Activated B cell treated with CpG ODN at 0.5 μM for 24 hours (primary cell): Measurements from ENCODE around the gene CTIF. TPM values are rescaled to one million over a fixed set of nuclear protein-coding genes. Genes with fewer than 3 reads are reported as not detected.

ENCODE experiments used
- ATAC-seq: fragments of 200-7000 bp; cut with Tn5 transposase; one replicate; pipeline ENCODE4 v1.10.0; 2021; ENCODE audit warnings: low read depth, mild to moderate bottlenecking, moderate library complexity
- CTCF ChIA-PET: fragments of 350-600 bp; sonication (Branson Sonifier 250); formaldehyde crosslinking; loops from one replicate; lab custom pipeline; 2021; ENCODE audit warnings: antibody characterized with exemption; lab: Charles Lee
- POLR2A ChIA-PET: fragments of 350-600 bp; sonication (Branson Sonifier 250); formaldehyde crosslinking; loops from one replicate; lab custom pipeline; 2021; ENCODE audit warnings: antibody characterized with exemption; lab: Charles Lee
- DNase-seq: peaks from one replicate; pipeline ENCODE4 v3.0.0; 2022
- H3K27ac Mint-ChIP-seq: one replicate; pipeline ENCODE4 v1.8.0; 2020; ENCODE audit warnings: mixed read lengths
- H3K27me3 Mint-ChIP-seq: one replicate; pipeline ENCODE4 v1.8.0; 2021; ENCODE audit warnings: mixed read lengths
- H3K36me3 Mint-ChIP-seq: one replicate; pipeline ENCODE4 v1.8.0; 2021; ENCODE audit warnings: low read depth, mixed read lengths
- H3K4me1 Mint-ChIP-seq: one replicate; pipeline ENCODE4 v1.8.0; 2021; ENCODE audit warnings: mixed read lengths
- H3K4me3 Mint-ChIP-seq: one replicate; pipeline ENCODE4 v1.8.0; 2020; ENCODE audit warnings: mild to moderate bottlenecking, mixed read lengths
- H3K9me3 Mint-ChIP-seq: one replicate; pipeline ENCODE4 v1.8.0; 2020; ENCODE audit warnings: mixed read lengths
- intact Hi-C: fragments of 100-400 bp; cut with micrococcal nuclease; formaldehyde crosslinking; loops from one replicate; pipeline ENCODE4 v1.15.1; 2024
- total RNA-seq: library from RNA; stranded (reverse); gene quantifications from 2 replicates; pipeline ENCODE4 v1.2.3, GENCODE V29; 2022
- TF ChIP-seq, protein P1 (sequence below): fragments of 200-600 bp; IDR thresholded peaks from one replicate; pipeline ENCODE4 v1.8.0; 2022; ENCODE audit warnings: antibody characterized with exemption, mild to moderate bottlenecking

CTIF gene
- total RNA-seq, 1 donor from 2014 or later = 9.3 TPM

DNA sequence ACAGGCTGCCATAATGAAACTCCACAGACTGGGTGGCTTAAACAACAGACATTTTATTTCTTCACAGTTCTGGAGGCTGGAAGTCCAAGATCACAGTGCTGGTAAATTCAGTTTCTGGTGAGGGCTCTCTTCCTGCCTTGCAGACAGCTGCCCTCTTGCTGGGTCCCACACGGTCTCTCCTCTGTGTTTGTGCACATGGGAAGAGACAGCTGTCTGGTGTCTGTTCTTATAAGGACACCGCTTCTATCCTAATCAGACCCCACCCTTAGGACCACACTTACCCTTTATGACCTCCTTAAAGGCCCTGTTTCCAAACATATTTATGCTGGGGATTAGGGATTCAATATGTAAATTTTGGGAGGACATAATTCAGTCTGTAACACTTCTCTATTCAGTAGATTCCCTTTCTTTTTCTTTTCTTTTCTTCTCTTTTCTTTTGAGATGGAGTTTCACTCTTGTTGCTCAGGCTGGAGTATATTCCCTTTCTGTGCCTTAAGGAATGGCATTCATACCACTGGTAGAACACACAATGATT, 18.9 kb downstream of the CTIF start:
- H3K27me3 Mint-ChIP-seq = no peaks in the 10 kb centered on the region

DNA sequence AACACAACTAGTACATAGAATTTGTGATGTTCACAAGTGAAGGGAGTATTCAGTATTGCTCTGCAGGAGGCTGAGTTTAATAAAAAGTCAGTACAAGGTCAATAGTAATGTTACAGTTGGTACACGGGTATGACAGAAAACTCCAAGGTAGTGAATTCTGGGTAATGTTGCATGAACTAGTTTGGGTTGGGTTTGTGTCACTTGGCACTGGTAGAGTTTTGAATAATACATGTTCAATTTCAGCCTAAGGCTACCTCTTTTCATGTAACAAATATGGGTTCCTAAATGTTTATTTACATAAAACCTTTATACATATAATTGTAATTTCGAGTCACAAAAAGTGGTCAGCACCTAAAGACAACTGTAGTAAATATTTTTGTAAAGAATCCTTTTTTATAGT, 19.4 kb downstream of the CTIF start:
- ATAC-seq (no peak), DNase-seq (no peak)
- H3K36me3 Mint-ChIP-seq = no peaks in the 10 kb centered on the region
- POLR2A ChIA-PET = no interaction called here
- H3K4me1 Mint-ChIP-seq = no peaks in the 10 kb centered on the region
- H3K4me3 Mint-ChIP-seq = no peak overlapping the region
- intact Hi-C loops = no loop called here
- H3K9me3 Mint-ChIP-seq = no peaks in the 10 kb centered on the region
- CTCF ChIA-PET = no interaction called here
- H3K27ac Mint-ChIP-seq = no peak overlapping the region
- no peaks in the 10 kb centered on the region for H3K27me3 Mint-ChIP-seq
- TF ChIP-seq, protein P1, sequence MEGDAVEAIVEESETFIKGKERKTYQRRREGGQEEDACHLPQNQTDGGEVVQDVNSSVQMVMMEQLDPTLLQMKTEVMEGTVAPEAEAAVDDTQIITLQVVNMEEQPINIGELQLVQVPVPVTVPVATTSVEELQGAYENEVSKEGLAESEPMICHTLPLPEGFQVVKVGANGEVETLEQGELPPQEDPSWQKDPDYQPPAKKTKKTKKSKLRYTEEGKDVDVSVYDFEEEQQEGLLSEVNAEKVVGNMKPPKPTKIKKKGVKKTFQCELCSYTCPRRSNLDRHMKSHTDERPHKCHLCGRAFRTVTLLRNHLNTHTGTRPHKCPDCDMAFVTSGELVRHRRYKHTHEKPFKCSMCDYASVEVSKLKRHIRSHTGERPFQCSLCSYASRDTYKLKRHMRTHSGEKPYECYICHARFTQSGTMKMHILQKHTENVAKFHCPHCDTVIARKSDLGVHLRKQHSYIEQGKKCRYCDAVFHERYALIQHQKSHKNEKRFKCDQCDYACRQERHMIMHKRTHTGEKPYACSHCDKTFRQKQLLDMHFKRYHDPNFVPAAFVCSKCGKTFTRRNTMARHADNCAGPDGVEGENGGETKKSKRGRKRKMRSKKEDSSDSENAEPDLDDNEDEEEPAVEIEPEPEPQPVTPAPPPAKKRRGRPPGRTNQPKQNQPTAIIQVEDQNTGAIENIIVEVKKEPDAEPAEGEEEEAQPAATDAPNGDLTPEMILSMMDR = no peak

More for the DNA sequence above, 18.9 kb downstream of the CTIF start:
- Mint-ChIP-seq H3K9me3 (no peaks in the 10 kb centered on the region), H3K4me3 (no peak overlapping the region), H3K27ac (no peak overlapping the region), H3K4me1 (no peaks in the 10 kb centered on the region), H3K36me3 (no peaks in the 10 kb centered on the region)
- TF ChIP-seq, protein P1 = no peak
- ChIA-PET POLR2A (no interaction called here), CTCF (no interaction called here)
- no peak for DNase-seq
- intact Hi-C loops = no loop called here
- no peak for ATAC-seq

DNA sequence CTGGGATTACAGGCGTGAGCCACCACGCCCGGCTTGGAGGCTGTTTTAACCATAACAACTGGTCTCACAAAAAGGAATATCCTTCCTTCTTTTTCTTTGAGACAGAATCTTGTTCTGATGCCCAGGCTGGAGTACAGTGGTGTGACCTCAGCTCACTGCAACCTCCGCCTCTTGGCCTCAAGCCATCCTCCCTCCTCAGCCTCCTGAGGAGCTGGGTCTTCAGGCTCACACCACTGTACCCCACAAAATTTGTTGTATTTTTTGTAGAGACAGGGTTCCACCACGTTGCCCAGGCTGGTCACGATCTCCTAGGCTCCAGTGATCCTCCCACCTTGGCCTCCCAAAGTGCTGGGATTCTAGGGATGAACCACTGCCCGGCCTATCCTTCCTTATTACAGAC, 21.7 kb downstream of the CTIF start:
- no peaks in the 10 kb centered on the region for H3K36me3 Mint-ChIP-seq
- CTCF ChIA-PET = no interaction called here

DNA sequence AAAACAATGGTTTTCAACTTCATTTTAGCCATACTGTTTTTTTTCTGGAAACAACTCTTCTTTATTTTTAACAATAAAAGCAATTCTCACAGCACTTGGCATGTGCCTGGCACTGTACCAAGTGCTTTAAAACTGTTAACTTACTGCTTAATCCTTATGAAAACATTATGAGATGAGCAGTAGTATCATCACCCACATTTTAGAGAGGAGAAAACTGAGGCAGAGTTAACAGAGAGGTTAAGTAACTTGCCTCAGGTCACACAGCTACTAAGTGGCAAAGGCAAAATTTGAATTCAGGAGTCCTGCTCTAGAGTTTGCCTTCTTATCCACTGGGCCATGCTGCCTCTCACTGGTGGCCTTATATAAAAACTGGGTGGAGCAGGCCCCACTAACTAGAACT, 23.2 kb downstream of the CTIF start:
- no peak for ATAC-seq
- intact Hi-C loops = no loop called here
- TF ChIP-seq, protein P1 = no peak
- Mint-ChIP-seq H3K9me3 (no peaks in the 10 kb centered on the region), H3K27ac (no peak overlapping the region), H3K36me3 (no peaks in the 10 kb centered on the region), H3K4me3 (no peak overlapping the region), H3K27me3 (no peaks in the 10 kb centered on the region), H3K4me1 (no peaks in the 10 kb centered on the region)
- ChIA-PET POLR2A (no interaction called here), CTCF (no interaction called here)
- DNase-seq = no peak

More for the DNA sequence above, 21.7 kb downstream of the CTIF start:
- POLR2A ChIA-PET = no interaction called here
- H3K4me1 Mint-ChIP-seq = no peaks in the 10 kb centered on the region
- TF ChIP-seq, protein P1 = no peak
- no peaks in the 10 kb centered on the region for H3K9me3 Mint-ChIP-seq
- DNase-seq = no peak
- intact Hi-C loops = no loop called here
- no peak for ATAC-seq
- no peaks in the 10 kb centered on the region for H3K27me3 Mint-ChIP-seq
- H3K27ac Mint-ChIP-seq = no peak overlapping the region
- H3K4me3 Mint-ChIP-seq = no peak overlapping the region

DNA sequence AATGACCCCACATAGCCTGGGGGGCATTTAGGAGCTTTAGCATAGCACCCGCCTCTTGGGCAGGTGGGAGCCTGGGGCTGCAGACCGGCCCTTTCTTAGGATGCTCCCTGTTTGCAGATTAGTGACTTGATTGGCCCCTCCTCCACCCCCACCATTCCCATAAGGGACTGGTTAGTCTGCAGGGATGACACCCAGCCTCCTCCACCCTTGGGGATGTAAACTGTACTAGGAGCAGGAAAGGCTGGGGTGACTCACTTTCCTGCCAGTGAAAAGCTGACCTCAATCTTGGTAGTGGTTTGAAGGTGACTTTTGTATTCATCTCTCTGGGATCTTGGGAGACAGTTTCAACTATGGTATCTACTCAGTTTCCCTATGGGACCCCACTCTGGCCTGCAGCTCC, 24.2 kb downstream of the CTIF start:
- ATAC-seq = no peak
- Mint-ChIP-seq H3K4me1 (no peaks in the 10 kb centered on the region), H3K27me3 (no peaks in the 10 kb centered on the region), H3K27ac (no peak overlapping the region), H3K36me3 (no peaks in the 10 kb centered on the region), H3K9me3 (no peaks in the 10 kb centered on the region), H3K4me3 (no peak overlapping the region)
- TF ChIP-seq, protein P1 = no peak
- DNase-seq = no peak
- CTCF ChIA-PET = no interaction called here
- intact Hi-C loops = no loop called here
- POLR2A ChIA-PET = no interaction called here
